Liver (tissue), 9 donors: Measurements from ENCODE around the gene SYT2. TPM values are rescaled to one million over a fixed set of nuclear protein-coding genes. Genes with fewer than 3 reads are reported as not detected.

ENCODE experiments used
- DNase-seq: peaks from one replicate; pipeline ENCODE4 v3.0.0-alpha.2; 2017; ENCODE audit warnings: low spot score
- H3K27ac ChIP-seq, 2 donors: one replicate each; pipeline ENCODE4 v1.7.0; 2013; ENCODE audit warnings: inconsistent platforms in 2 of 2, low read length in 2 of 2, control low read depth in 1 of 2, low read depth in 1 of 2, mild to moderate bottlenecking in 1 of 2
- H3K27me3 ChIP-seq, 4 donors: one replicate each; pipeline versions ENCODE4 v1.6.1 to v1.7.0; 2013; ENCODE audit warnings: low read length in 3 of 4, inconsistent platforms in 1 of 4, mild to moderate bottlenecking in 1 of 4, moderate library complexity in 1 of 4; ENCODE audit not compliant: control insufficient read depth in 4 of 4, insufficient read depth in 4 of 4
- H3K36me3 ChIP-seq, 4 donors: one replicate each; pipeline versions ENCODE4 v1.6.1 to v1.7.0; 2013; ENCODE audit warnings: low read length in 3 of 4, mild to moderate bottlenecking in 3 of 4, low read depth in 1 of 4, moderate library complexity in 1 of 4; ENCODE audit not compliant: control insufficient read depth in 4 of 4, insufficient read depth in 3 of 4
- H3K4me1 ChIP-seq, 4 donors: one replicate each; pipeline versions ENCODE4 v1.6.1 to v1.7.0; 2013; ENCODE audit warnings: low read length in 3 of 4, mild to moderate bottlenecking in 3 of 4, moderate library complexity in 1 of 4; ENCODE audit not compliant: control insufficient read depth in 4 of 4, insufficient read depth in 4 of 4
- H3K4me3 ChIP-seq, 3 donors: one replicate each; pipeline versions ENCODE4 v1.6.1 to v1.7.0; 2013; ENCODE audit warnings: low read length in 3 of 3, control low read depth in 1 of 3, low read depth in 1 of 3, mild to moderate bottlenecking in 1 of 3
- H3K9ac ChIP-seq, 2 donors: one replicate each; pipeline ENCODE4 v1.7.0; 2013; ENCODE audit warnings: low read length in 2 of 2, mild to moderate bottlenecking in 2 of 2, moderate library complexity in 2 of 2, control low read depth in 1 of 2, low read depth in 1 of 2
- H3K9me3 ChIP-seq, 4 donors: one replicate each; pipeline versions ENCODE4 v1.6.1 to v1.7.0; 2013; ENCODE audit warnings: low read length in 3 of 4; ENCODE audit not compliant: control insufficient read depth in 4 of 4
- EGR1 ChIP-seq, 2 donors: IDR thresholded peaks; 2 replicates each; pipeline ENCODE4 v1.6.1; 2016 to 2018; ENCODE audit warnings: antibody characterized with exemption in 2 of 2, low read depth in 2 of 2
- FOXA1 ChIP-seq: IDR thresholded peaks from 2 replicates; pipeline ENCODE4 v1.6.1; 2016; ENCODE audit warnings: antibody characterized with exemption
- FOXA2 ChIP-seq: IDR thresholded peaks from 2 replicates; pipeline ENCODE4 v1.6.1; 2016; ENCODE audit warnings: antibody characterized with exemption
- GABPA ChIP-seq, 2 donors: IDR thresholded peaks in 1 of 2; conservative IDR thresholded peaks in 1 of 2; 2 replicates each; pipeline ENCODE4 v1.6.1; 2016; ENCODE audit warnings: antibody characterized with exemption in 2 of 2, mild to moderate bottlenecking in 1 of 2, moderate library complexity in 1 of 2
- HNF4A ChIP-seq, 2 donors: conservative IDR thresholded peaks; 2 replicates each; pipeline ENCODE4 v1.6.1; 2016; ENCODE audit warnings: antibody characterized with exemption in 2 of 2, mild to moderate bottlenecking in 2 of 2
- HNF4G ChIP-seq: IDR thresholded peaks from 2 replicates; pipeline ENCODE4 v1.6.1; 2016; ENCODE audit warnings: antibody characterized with exemption
- JUND ChIP-seq, 2 donors: IDR thresholded peaks; 2 replicates each; pipeline ENCODE4 v1.6.1; 2016; ENCODE audit warnings: antibody characterized with exemption in 2 of 2
- NR2F2 ChIP-seq: IDR thresholded peaks from 2 replicates; pipeline ENCODE4 v1.6.1; 2016; ENCODE audit warnings: antibody characterized with exemption
- RAD21 ChIP-seq, 2 donors: IDR thresholded peaks; 2 replicates each; pipeline ENCODE4 v1.6.1; 2016; ENCODE audit warnings: antibody characterized with exemption in 2 of 2, mild to moderate bottlenecking in 2 of 2
- RXRA ChIP-seq, 2 donors: IDR thresholded peaks; 2 replicates each; pipeline ENCODE4 v1.6.1; 2017 to 2018; ENCODE audit warnings: antibody characterized with exemption in 2 of 2, mild to moderate bottlenecking in 1 of 2
- SP1 ChIP-seq: IDR thresholded peaks from 2 replicates; pipeline ENCODE4 v1.6.1; 2018; ENCODE audit warnings: antibody characterized with exemption, mild to moderate bottlenecking
- TAF1 ChIP-seq: conservative IDR thresholded peaks from 2 replicates; pipeline ENCODE4 v1.6.1; 2016; ENCODE audit warnings: antibody characterized with exemption, mild to moderate bottlenecking
- YY1 ChIP-seq: IDR thresholded peaks from 2 replicates; pipeline ENCODE4 v1.6.1; 2016; ENCODE audit warnings: antibody characterized with exemption, mild to moderate bottlenecking
- WGBS: extraction: QIAGEN DNeasy Blood & Tissue Kit; methylation state at CpG from one replicate; pipeline ENCODE4 v1.1.7; 2013; 5-methylcytosine and 5-hydroxymethylcytosine counted together
- polyA plus RNA-seq, 2 donors: library from polyadenylated mRNA; stranded (reverse) in 1 of 2; unstranded in 1 of 2; fragments of 200-250 nt in 1 of 2; fragments of >200 nt in 1 of 2; fragmentation: Nextera tagmentation in 1 of 2; extraction: Ambion mirVana in 1 of 2; gene quantifications; one replicate each; pipeline versions ENCODE4 v1.2.1 to v1.2.3, GENCODE V29; 2013 to 2015
- total RNA-seq, 2 donors: library from RNA; depleted of rRNA; stranded (reverse); fragments of >200 nt; gene quantifications; one replicate each; pipeline ENCODE4 v1.2.3, GENCODE V29; 2014
- TF ChIP-seq, protein P1 (sequence below): IDR thresholded peaks from 2 replicates; pipeline ENCODE4 v1.6.1; 2016; ENCODE audit warnings: antibody characterized with exemption
- TF ChIP-seq, protein P2 (sequence below): IDR thresholded peaks from 2 replicates; pipeline ENCODE4 v1.6.1; 2016; ENCODE audit warnings: antibody characterized with exemption
- TF ChIP-seq, protein P3 (sequence below): IDR thresholded peaks from 2 replicates; pipeline ENCODE4 v1.6.1; 2016; ENCODE audit warnings: antibody characterized with exemption, mild to moderate bottlenecking
- TF ChIP-seq, protein P4 (sequence below): fragments of 150-350 bp; IDR thresholded peaks from 2 replicates; pipeline ENCODE4 v1.5.1; 2017; ENCODE audit warnings: improper control_type of control experiment, low read depth, low read length; ENCODE audit not compliant: missing input control
- TF ChIP-seq, protein P5 (sequence below): IDR thresholded peaks from 2 replicates; pipeline ENCODE4 v1.6.1; 2016; ENCODE audit warnings: antibody characterized with exemption
- donor health status: healthy.
- donor health status: healthy.
- donor health status: healthy.
- donor health status: healthy.
- donor health status: healthy.

The SYT2 gene
- total and polyA plus RNA-seq, 4 donors: under 0.01 to 0.07 TPM; not detected in 2

- WGBS: 81% methylated on average over 4 of the region's 4 CpGs
- no peaks in the 10 kb centered on the region for H3K9me3 ChIP-seq
- H3K27me3 ChIP-seq: peaks cover 0 to 8% (median 0%) of the 10 kb centered on the region in 4 donors
- no peak overlapping the region for H3K9ac ChIP-seq
- no peaks in the 10 kb centered on the region for H3K36me3 ChIP-seq
- no peak for DNase-seq
- no peaks in the 10 kb centered on the region for H3K4me1 ChIP-seq
- H3K4me3 ChIP-seq: no peak overlapping the region
- TF ChIP-seq, protein P1, sequence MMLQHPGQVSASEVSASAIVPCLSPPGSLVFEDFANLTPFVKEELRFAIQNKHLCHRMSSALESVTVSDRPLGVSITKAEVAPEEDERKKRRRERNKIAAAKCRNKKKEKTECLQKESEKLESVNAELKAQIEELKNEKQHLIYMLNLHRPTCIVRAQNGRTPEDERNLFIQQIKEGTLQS: no peak
- TF ChIP-seq EGR1 (IDR thresholded peaks at IDR 0.05; ENCODE audit: low read depth in 2 of 2): no peak
- TF ChIP-seq TAF1: no peak
- no peak for TF ChIP-seq HNF4G
- no peak for TF ChIP-seq SP1
- no peak for TF ChIP-seq FOXA1
- TF ChIP-seq, protein P2, sequence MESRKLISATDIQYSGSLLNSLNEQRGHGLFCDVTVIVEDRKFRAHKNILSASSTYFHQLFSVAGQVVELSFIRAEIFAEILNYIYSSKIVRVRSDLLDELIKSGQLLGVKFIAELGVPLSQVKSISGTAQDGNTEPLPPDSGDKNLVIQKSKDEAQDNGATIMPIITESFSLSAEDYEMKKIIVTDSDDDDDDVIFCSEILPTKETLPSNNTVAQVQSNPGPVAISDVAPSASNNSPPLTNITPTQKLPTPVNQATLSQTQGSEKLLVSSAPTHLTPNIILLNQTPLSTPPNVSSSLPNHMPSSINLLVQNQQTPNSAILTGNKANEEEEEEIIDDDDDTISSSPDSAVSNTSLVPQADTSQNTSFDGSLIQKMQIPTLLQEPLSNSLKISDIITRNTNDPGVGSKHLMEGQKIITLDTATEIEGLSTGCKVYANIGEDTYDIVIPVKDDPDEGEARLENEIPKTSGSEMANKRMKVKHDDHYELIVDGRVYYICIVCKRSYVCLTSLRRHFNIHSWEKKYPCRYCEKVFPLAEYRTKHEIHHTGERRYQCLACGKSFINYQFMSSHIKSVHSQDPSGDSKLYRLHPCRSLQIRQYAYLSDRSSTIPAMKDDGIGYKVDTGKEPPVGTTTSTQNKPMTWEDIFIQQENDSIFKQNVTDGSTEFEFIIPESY: no peak
- TF ChIP-seq, protein P3, sequence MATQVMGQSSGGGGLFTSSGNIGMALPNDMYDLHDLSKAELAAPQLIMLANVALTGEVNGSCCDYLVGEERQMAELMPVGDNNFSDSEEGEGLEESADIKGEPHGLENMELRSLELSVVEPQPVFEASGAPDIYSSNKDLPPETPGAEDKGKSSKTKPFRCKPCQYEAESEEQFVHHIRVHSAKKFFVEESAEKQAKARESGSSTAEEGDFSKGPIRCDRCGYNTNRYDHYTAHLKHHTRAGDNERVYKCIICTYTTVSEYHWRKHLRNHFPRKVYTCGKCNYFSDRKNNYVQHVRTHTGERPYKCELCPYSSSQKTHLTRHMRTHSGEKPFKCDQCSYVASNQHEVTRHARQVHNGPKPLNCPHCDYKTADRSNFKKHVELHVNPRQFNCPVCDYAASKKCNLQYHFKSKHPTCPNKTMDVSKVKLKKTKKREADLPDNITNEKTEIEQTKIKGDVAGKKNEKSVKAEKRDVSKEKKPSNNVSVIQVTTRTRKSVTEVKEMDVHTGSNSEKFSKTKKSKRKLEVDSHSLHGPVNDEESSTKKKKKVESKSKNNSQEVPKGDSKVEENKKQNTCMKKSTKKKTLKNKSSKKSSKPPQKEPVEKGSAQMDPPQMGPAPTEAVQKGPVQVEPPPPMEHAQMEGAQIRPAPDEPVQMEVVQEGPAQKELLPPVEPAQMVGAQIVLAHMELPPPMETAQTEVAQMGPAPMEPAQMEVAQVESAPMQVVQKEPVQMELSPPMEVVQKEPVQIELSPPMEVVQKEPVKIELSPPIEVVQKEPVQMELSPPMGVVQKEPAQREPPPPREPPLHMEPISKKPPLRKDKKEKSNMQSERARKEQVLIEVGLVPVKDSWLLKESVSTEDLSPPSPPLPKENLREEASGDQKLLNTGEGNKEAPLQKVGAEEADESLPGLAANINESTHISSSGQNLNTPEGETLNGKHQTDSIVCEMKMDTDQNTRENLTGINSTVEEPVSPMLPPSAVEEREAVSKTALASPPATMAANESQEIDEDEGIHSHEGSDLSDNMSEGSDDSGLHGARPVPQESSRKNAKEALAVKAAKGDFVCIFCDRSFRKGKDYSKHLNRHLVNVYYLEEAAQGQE: no peak
- TF ChIP-seq, protein P4, sequence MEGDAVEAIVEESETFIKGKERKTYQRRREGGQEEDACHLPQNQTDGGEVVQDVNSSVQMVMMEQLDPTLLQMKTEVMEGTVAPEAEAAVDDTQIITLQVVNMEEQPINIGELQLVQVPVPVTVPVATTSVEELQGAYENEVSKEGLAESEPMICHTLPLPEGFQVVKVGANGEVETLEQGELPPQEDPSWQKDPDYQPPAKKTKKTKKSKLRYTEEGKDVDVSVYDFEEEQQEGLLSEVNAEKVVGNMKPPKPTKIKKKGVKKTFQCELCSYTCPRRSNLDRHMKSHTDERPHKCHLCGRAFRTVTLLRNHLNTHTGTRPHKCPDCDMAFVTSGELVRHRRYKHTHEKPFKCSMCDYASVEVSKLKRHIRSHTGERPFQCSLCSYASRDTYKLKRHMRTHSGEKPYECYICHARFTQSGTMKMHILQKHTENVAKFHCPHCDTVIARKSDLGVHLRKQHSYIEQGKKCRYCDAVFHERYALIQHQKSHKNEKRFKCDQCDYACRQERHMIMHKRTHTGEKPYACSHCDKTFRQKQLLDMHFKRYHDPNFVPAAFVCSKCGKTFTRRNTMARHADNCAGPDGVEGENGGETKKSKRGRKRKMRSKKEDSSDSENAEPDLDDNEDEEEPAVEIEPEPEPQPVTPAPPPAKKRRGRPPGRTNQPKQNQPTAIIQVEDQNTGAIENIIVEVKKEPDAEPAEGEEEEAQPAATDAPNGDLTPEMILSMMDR: no peak
- no peak for TF ChIP-seq FOXA2
- TF ChIP-seq HNF4A (conservative IDR thresholded peaks at IDR 0.05): no peak
- H3K27ac ChIP-seq: no peak overlapping the region
Measured at GRCh38 chr1:202683029-202683428, 27.2 kb downstream of the SYT2 start.

DNA sequence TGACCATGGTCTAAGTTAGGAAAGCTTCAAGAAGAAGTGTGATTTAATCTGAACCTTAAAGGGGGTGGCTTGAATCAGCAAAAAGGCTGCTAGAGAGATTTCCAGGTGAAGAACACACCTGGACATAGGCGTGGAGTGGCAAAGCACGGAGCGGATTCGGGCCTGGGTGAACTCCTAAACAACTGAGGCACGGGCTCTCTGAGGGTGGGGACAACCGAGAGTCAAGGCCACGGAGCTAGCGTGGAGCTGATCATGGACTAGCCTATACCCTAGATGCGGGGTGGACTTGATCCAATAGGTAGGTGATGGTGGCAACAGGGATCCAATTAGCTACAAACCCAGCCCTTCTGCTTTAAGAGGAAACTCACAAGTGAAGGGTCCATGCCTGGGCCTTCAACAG, 27.8 kb downstream of the SYT2 start:
- Histone ChIP-seq H3K27me3 (peaks cover 0 to 8% (median 0%) of the 10 kb centered on the region in 4 donors), H3K27ac (no peak overlapping the region), H3K9ac (no peak overlapping the region), H3K9me3 (no peaks in the 10 kb centered on the region), H3K4me3 (no peak overlapping the region), H3K4me1 (no peaks in the 10 kb centered on the region), H3K36me3 (no peaks in the 10 kb centered on the region)
- DNase-seq: no peak
- WGBS: 91% methylated on average over 9 of the region's 9 CpGs
- TF ChIP-seq, protein P4: no peak
- TF ChIP-seq NR2F2 (no peak), GABPA (IDR thresholded peaks at IDR 0.05 in 1 of 2, conservative IDR thresholded peaks at IDR 0.05 in 1 of 2) (no peak), HNF4G (no peak), YY1 (no peak), FOXA2 (no peak), RXRA (IDR thresholded peaks at IDR 0.05) (no peak), JUND (IDR thresholded peaks at IDR 0.05) (no peak), HNF4A (conservative IDR thresholded peaks at IDR 0.05) (no peak), TAF1 (no peak), RAD21 (IDR thresholded peaks at IDR 0.05) (no peak), SP1 (no peak), FOXA1 (no peak)
- TF ChIP-seq, protein P2: no peak
- TF ChIP-seq, protein P5, sequence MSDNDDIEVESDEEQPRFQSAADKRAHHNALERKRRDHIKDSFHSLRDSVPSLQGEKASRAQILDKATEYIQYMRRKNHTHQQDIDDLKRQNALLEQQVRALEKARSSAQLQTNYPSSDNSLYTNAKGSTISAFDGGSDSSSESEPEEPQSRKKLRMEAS: no peak
- TF ChIP-seq, protein P1: no peak
